Measurements from ENCODE around the gene CABP4. TPM values are rescaled to one million over a fixed set of nuclear protein-coding genes. Genes with fewer than 3 reads are reported as not detected.

The CABP4 gene
- total RNA-seq, 1 experiment from 2014 or later, result not detected

DNA sequence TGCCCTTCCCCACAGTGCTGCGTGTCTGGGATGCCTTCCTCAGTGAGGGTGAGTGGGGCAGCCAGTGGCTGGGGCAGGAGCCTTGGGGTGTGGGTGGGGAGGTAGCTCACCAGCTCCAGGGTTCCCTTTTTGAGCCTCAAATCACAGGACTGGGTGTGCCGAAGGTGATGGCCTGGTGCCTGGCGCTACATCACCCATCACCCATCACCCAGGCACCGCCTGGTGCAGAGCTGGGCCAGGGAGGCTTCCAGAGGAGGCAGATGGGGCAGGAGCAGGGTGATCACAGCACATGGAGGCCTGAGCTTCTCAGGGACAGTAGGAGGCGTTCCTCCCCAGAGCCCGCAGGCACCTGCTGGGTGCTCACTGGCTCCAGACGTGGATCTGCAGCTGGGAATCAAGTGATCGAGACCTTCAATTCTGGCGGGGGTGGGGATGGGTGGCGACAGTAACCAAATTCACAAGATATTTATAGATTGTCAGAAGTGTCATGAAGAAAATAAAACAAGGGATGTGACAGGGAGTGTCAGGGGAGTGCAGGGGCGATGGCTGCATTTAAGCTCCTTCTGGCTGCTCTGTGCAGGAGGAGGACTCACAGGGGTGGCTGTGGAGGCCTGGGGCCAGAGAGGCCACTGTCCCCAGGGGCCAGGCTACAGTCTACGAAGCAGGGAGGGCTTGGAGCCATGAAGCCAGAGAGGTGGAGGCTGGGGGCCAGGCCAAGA is 48.0 kb upstream of the CABP4 start:
- POLR2A ChIA-PET, result no interaction called here
- ATAC-seq, result no peak
- Histone ChIP-seq H4K20me1 (ENCODE audit: insufficient read depth) (no peaks in the 10 kb centered on the region), H3K4me3 (replicated peaks in 1 of 2; ENCODE audit: low read depth in 1 of 2, low read length in 2 of 2) (no peak overlapping the region), H3K27ac (ENCODE audit: low read depth, low read length) (no peak overlapping the region; the same call in 1 of the 2 replicates), H2AFZ (ENCODE audit: low read depth, low read length, poor library complexity, severe bottlenecking) (no peak overlapping the region), H3K4me2 (ENCODE audit: low read length) (no peak overlapping the region), H3K36me3 (ENCODE audit: control insufficient read depth in 1 of 2, insufficient read depth in 2 of 2, low read length in 2 of 2) (no peaks in the 10 kb centered on the region), H3K79me2 (ENCODE audit: insufficient read depth, low read length) (no peaks in the 10 kb centered on the region), H3K9me3 (ENCODE audit: control insufficient read depth in 1 of 2, insufficient read depth in 1 of 2, low read depth in 1 of 2, low read length in 2 of 2) (no peaks in the 10 kb centered on the region), H3K4me1 (ENCODE audit: control insufficient read depth in 1 of 2, insufficient read depth in 2 of 2, low read length in 2 of 2) (peaks cover 2 to 6% of the 10 kb centered on the region in 2 experiments), H3K27me3 (ENCODE audit: insufficient read depth, low read length) (no peaks in the 10 kb centered on the region), H3K9ac (ENCODE audit: low read length) (no peak overlapping the region), H3K9me2 (ENCODE audit: insufficient read depth) (no peaks in the 10 kb centered on the region)
- RAD21 ChIA-PET (ENCODE audit: low non-redundant PET in 1 of 2, low total read pairs in 2 of 2, uncharacterized antibody in 2 of 2, unreplicated experiment in 2 of 2), result no interaction called here
- DNase-seq (ENCODE audit: low read depth, low spot score), result no peak
- no TSS peak for BruUV-seq (replicated peaks)
- intact Hi-C loops (cut with micrococcal nuclease), result no loop called here
- CTCF ChIA-PET, result no interaction called here
- TF ChIP-seq CBX3 (IDR thresholded peaks at IDR 0.05; ENCODE audit: low read depth), result no peak

DNA sequence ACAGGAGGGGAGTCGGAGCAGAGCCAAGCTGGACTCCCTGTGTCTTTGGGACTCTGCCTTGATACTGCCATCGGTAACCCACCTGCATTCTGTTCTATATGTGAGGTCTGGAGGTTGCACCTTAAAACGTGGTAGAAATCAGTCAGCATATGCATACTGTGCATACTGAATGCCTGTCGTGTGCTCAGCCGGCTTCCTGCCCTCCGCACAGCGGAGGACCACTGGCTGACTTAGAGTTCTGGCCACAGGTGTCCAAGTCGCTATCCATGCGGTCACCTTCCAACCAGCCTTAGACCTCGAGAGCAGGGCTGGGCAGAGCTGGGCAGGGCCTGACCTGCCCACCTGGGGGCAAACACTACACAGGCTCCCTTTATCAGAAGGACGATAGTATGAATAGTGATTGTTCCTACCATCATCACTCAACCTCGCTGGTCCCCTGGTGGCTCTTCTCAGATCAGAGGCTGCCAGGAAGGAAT is 47.4 kb upstream of the CABP4 start:
- Histone ChIP-seq H3K9ac (ENCODE audit: low read length) (no peak overlapping the region), H3K4me2 (ENCODE audit: low read length) (no peak overlapping the region), H3K79me2 (ENCODE audit: insufficient read depth, low read length) (no peaks in the 10 kb centered on the region), H3K4me1 (ENCODE audit: control insufficient read depth in 1 of 2, insufficient read depth in 2 of 2, low read length in 2 of 2) (peaks cover 0 to 4% of the 10 kb centered on the region in 2 experiments; a peak in 2 of 4 replicates), H3K9me3 (ENCODE audit: control insufficient read depth in 1 of 2, insufficient read depth in 1 of 2, low read depth in 1 of 2, low read length in 2 of 2) (no peaks in the 10 kb centered on the region), H3K36me3 (ENCODE audit: control insufficient read depth in 1 of 2, insufficient read depth in 2 of 2, low read length in 2 of 2) (no peaks in the 10 kb centered on the region), H3K9me2 (ENCODE audit: insufficient read depth) (no peaks in the 10 kb centered on the region), H3K4me3 (replicated peaks in 1 of 2; ENCODE audit: low read depth in 1 of 2, low read length in 2 of 2) (no peak overlapping the region), H3K27ac (ENCODE audit: low read depth, low read length) (no peak overlapping the region; the same call in 1 of the 2 replicates), H3K27me3 (ENCODE audit: insufficient read depth, low read length) (no peaks in the 10 kb centered on the region), H2AFZ (ENCODE audit: low read depth, low read length, poor library complexity, severe bottlenecking) (no peak overlapping the region), H4K20me1 (ENCODE audit: insufficient read depth) (no peaks in the 10 kb centered on the region)
- DNase-seq (ENCODE audit: low read depth, low spot score), result no peak
- POLR2A ChIA-PET, result no interaction called here
- RAD21 ChIA-PET (ENCODE audit: low non-redundant PET in 1 of 2, low total read pairs in 2 of 2, uncharacterized antibody in 2 of 2, unreplicated experiment in 2 of 2), result no interaction called here
- BruUV-seq (replicated peaks), result no TSS peak
- ATAC-seq, result no peak
- intact Hi-C loops (cut with micrococcal nuclease), result no loop called here
- CTCF ChIA-PET, result no interaction called here
- TF ChIP-seq SRF (IDR thresholded peaks at IDR 0.05; ENCODE audit: low read depth), result no peak
- TF ChIP-seq FOSL1 (IDR thresholded peaks at IDR 0.05; ENCODE audit: low read depth), result no peak
- TF ChIP-seq, protein P1, sequence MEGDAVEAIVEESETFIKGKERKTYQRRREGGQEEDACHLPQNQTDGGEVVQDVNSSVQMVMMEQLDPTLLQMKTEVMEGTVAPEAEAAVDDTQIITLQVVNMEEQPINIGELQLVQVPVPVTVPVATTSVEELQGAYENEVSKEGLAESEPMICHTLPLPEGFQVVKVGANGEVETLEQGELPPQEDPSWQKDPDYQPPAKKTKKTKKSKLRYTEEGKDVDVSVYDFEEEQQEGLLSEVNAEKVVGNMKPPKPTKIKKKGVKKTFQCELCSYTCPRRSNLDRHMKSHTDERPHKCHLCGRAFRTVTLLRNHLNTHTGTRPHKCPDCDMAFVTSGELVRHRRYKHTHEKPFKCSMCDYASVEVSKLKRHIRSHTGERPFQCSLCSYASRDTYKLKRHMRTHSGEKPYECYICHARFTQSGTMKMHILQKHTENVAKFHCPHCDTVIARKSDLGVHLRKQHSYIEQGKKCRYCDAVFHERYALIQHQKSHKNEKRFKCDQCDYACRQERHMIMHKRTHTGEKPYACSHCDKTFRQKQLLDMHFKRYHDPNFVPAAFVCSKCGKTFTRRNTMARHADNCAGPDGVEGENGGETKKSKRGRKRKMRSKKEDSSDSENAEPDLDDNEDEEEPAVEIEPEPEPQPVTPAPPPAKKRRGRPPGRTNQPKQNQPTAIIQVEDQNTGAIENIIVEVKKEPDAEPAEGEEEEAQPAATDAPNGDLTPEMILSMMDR (IDR thresholded peaks at IDR 0.05 in 2 of 3, conservative IDR thresholded peaks at IDR 0.05 in 1 of 3; ENCODE audit: borderline replicate concordance in 1 of 3, insufficient read depth in 1 of 3, low read depth in 2 of 3, low read length in 2 of 3), result no peak
- TF ChIP-seq, protein P2, sequence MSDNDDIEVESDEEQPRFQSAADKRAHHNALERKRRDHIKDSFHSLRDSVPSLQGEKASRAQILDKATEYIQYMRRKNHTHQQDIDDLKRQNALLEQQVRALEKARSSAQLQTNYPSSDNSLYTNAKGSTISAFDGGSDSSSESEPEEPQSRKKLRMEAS (IDR thresholded peaks at IDR 0.05), result no peak
- no peak for TF ChIP-seq JUND (IDR thresholded peaks at IDR 0.05)
- TF ChIP-seq SIN3A (IDR thresholded peaks at IDR 0.05; ENCODE audit: low read depth), result no peak
- no peak for TF ChIP-seq YY1 (IDR thresholded peaks at IDR 0.05; ENCODE audit: extremely low read depth, insufficient replicate concordance, low read depth, low read length)
- no peak for TF ChIP-seq CEBPB (IDR thresholded peaks at IDR 0.05; ENCODE audit: low read depth)
- TF ChIP-seq, protein P3, sequence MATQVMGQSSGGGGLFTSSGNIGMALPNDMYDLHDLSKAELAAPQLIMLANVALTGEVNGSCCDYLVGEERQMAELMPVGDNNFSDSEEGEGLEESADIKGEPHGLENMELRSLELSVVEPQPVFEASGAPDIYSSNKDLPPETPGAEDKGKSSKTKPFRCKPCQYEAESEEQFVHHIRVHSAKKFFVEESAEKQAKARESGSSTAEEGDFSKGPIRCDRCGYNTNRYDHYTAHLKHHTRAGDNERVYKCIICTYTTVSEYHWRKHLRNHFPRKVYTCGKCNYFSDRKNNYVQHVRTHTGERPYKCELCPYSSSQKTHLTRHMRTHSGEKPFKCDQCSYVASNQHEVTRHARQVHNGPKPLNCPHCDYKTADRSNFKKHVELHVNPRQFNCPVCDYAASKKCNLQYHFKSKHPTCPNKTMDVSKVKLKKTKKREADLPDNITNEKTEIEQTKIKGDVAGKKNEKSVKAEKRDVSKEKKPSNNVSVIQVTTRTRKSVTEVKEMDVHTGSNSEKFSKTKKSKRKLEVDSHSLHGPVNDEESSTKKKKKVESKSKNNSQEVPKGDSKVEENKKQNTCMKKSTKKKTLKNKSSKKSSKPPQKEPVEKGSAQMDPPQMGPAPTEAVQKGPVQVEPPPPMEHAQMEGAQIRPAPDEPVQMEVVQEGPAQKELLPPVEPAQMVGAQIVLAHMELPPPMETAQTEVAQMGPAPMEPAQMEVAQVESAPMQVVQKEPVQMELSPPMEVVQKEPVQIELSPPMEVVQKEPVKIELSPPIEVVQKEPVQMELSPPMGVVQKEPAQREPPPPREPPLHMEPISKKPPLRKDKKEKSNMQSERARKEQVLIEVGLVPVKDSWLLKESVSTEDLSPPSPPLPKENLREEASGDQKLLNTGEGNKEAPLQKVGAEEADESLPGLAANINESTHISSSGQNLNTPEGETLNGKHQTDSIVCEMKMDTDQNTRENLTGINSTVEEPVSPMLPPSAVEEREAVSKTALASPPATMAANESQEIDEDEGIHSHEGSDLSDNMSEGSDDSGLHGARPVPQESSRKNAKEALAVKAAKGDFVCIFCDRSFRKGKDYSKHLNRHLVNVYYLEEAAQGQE (IDR thresholded peaks at IDR 0.05; ENCODE audit: low read depth), result no peak
- no peak for TF ChIP-seq TCF7L2 (IDR thresholded peaks at IDR 0.05; ENCODE audit: borderline replicate concordance, extremely low read depth, insufficient read depth, insufficient read length)
- TF ChIP-seq ELF1 (IDR thresholded peaks at IDR 0.05; ENCODE audit: borderline replicate concordance, low read depth), result no peak
- TF ChIP-seq CBX3 (IDR thresholded peaks at IDR 0.05; ENCODE audit: low read depth), result no peak
- no peak for TF ChIP-seq EZH2phosphoT487 (IDR thresholded peaks at IDR 0.05; ENCODE audit: borderline replicate concordance)
- no peak for TF ChIP-seq EZH2 (IDR thresholded peaks at IDR 0.05)
- no peak for TF ChIP-seq POLR2AphosphoS5 (IDR thresholded peaks at IDR 0.05; ENCODE audit: low read depth, low read length)

Data from HCT116 (cell line).